CD4-positive, alpha-beta T cell treated with Interleukin-2 at 100 ng/mL for 4 hours (primary cell): ENCODE measurements around the gene NSUN2.

ENCODE experiments used
- DNase-seq: peaks from one replicate; pipeline ENCODE4 v3.0.0-alpha.2; 2020; ENCODE audit warnings: low spot score

NSUN2 gene

GRCh38 chr5:6644794-6645241 lies 12.0 kb upstream of the NSUN2 start:
- DNase-seq, result no peak

GRCh38 chr5:6642655-6643054 lies 9.8 kb upstream of the NSUN2 start:
- DNase-seq, result no peak

GRCh38 chr5:6638236-6638635 lies 5.4 kb upstream of the NSUN2 start:
- DNase-seq, result no peak

GRCh38 chr5:6637590-6637989 lies 4.7 kb upstream of the NSUN2 start:
- no peak for DNase-seq

- DNase-seq, result no peak
These were observed 4.2 kb upstream of the NSUN2 start for GRCh38 chr5:6637022-6637421.

GRCh38 chr5:6636293-6636692 lies 3.4 kb upstream of the NSUN2 start:
- DNase-seq, result no peak

- peak; percentile 1 for DNase-seq
These were observed 2.1 kb upstream of the NSUN2 start for GRCh38 chr5:6634788-6635430.

GRCh38 chr5:6634306-6634705 lies 1.5 kb upstream of the NSUN2 start:
- no peak for DNase-seq

- peak; percentile 0 for DNase-seq
These were observed 813 bp upstream of the NSUN2 start for GRCh38 chr5:6633469-6634245.

- no peak for DNase-seq
These were observed 438 bp downstream of the NSUN2 start for GRCh38 chr5:6632324-6632887.

- peak; percentile 24 for DNase-seq
These were observed 1.4 kb downstream of the NSUN2 start for GRCh38 chr5:6631441-6631840.

- DNase-seq, result no peak
These were observed 6.3 kb downstream of the NSUN2 start for GRCh38 chr5:6626508-6626907.

- no peak for DNase-seq
These were observed 8.9 kb downstream of the NSUN2 start for GRCh38 chr5:6623941-6624340.

GRCh38 chr5:6623228-6623627 lies 9.6 kb downstream of the NSUN2 start:
- no peak for DNase-seq

GRCh38 chr5:6616632-6617031 lies 16.2 kb downstream of the NSUN2 start:
- DNase-seq, result no peak

- no peak for DNase-seq
These were observed 17.6 kb downstream of the NSUN2 start for GRCh38 chr5:6615034-6615815.

- DNase-seq, result no peak
These were observed 21.2 kb downstream of the NSUN2 start for GRCh38 chr5:6611334-6612256.

GRCh38 chr5:6608016-6608415 lies 24.8 kb downstream of the NSUN2 start:
- DNase-seq, result no peak

GRCh38 chr5:6607559-6607936 lies 25.3 kb downstream of the NSUN2 start:
- no peak for DNase-seq

- DNase-seq, result no peak
These were observed 25.8 kb downstream of the NSUN2 start for GRCh38 chr5:6606884-6607558.

GRCh38 chr5:6604946-6605345 lies 27.9 kb downstream of the NSUN2 start:
- no peak for DNase-seq
